HepG2 (cell line): ENCODE results near the gene TRAP1.

ENCODE experiments used
- CBFB ChIP-seq: sonication (generic); formaldehyde crosslinking; IDR thresholded peaks from 2 replicates; pipeline ENCODE4 v1.4.0; 2020; ENCODE audit warnings: missing genetic modification reagents
- EP300 ChIP-seq, 3 experiments: sonication (generic) in 1 of 3; formaldehyde crosslinking in 1 of 3; IDR thresholded peaks; 2 replicates each; pipeline versions ENCODE4 v1.5.1 to v1.6.1; 2011 to 2020; ENCODE audit warnings: low read depth in 2 of 3, low read length in 2 of 3, borderline replicate concordance in 1 of 3, improper control_type of control experiment in 1 of 3, mild to moderate bottlenecking in 1 of 3, missing genetic modification reagents in 1 of 3, moderate library complexity in 1 of 3
- EZH2 ChIP-seq: conservative IDR thresholded peaks from 2 replicates; pipeline ENCODE4 v1.6.1; 2012; ENCODE audit warnings: mild to moderate bottlenecking, low read depth, low read length, moderate library complexity
- FOXJ3 ChIP-seq: sonication (generic); formaldehyde crosslinking; IDR thresholded peaks from 2 replicates; pipeline ENCODE4 v1.4.0; 2020; ENCODE audit warnings: missing genetic modification reagents, mild to moderate bottlenecking, borderline replicate concordance
- JUN ChIP-seq: sonication (generic); formaldehyde crosslinking; IDR thresholded peaks from 2 replicates; pipeline ENCODE4 v1.4.0; 2020; ENCODE audit warnings: mild to moderate bottlenecking, missing genetic modification reagents
- SETDB1 ChIP-seq: sonication (generic); formaldehyde crosslinking; IDR thresholded peaks from 2 replicates; pipeline ENCODE4 v1.5.1; 2020; ENCODE audit warnings: missing genetic modification reagents, mild to moderate bottlenecking, borderline replicate concordance
- TAF1 ChIP-seq: sonication (generic); formaldehyde crosslinking; IDR thresholded peaks from 2 replicates; pipeline ENCODE4 v1.4.0; 2020; ENCODE audit warnings: missing genetic modification reagents
- TBX3 ChIP-seq: fragments of 450-650 bp; IDR thresholded peaks from 2 replicates; pipeline ENCODE4 v1.6.1; 2017; ENCODE audit warnings: antibody characterized with exemption, mild to moderate bottlenecking, inconsistent platforms, borderline replicate concordance
- ZFP36L1 ChIP-seq: sonication (generic); formaldehyde crosslinking; IDR thresholded peaks from 2 replicates; pipeline ENCODE4 v1.8.0; 2022; ENCODE audit warnings: mild to moderate bottlenecking, missing genetic modification reagents, moderate library complexity
- TF ChIP-seq, protein P1 (sequence below): sonication (generic); formaldehyde crosslinking; IDR thresholded peaks from 2 replicates; pipeline ENCODE4 v1.5.0; 2020; ENCODE audit warnings: mild to moderate bottlenecking, missing genetic modification reagents, moderate library complexity
- TF ChIP-seq, protein P2 (sequence below), 2 experiments: fragments of 450-650 bp in 1 of 2; sonication (generic) in 1 of 2; formaldehyde crosslinking in 1 of 2; IDR thresholded peaks; 2 replicates each; pipeline versions ENCODE4 v1.6.1 to v1.8.0; 2016 to 2022; ENCODE audit warnings: antibody characterized with exemption in 1 of 2, mild to moderate bottlenecking in 1 of 2, missing genetic modification reagents in 1 of 2
- TF ChIP-seq, protein P3 (sequence below): sonication (generic); formaldehyde crosslinking; IDR thresholded peaks from 2 replicates; pipeline ENCODE4 v1.5.0; 2020; ENCODE audit warnings: missing genetic modification reagents
- TF ChIP-seq, protein P4 (sequence below): sonication (generic); formaldehyde crosslinking; IDR thresholded peaks from 2 replicates; pipeline ENCODE4 v1.4.0; 2020; ENCODE audit warnings: missing genetic modification reagents, borderline replicate concordance
- TF ChIP-seq, protein P5 (sequence below): sonication (generic); formaldehyde crosslinking; IDR thresholded peaks from 2 replicates; pipeline ENCODE4 v1.8.1; 2022; ENCODE audit warnings: low read depth, mild to moderate bottlenecking, missing genetic modification reagents

DNA sequence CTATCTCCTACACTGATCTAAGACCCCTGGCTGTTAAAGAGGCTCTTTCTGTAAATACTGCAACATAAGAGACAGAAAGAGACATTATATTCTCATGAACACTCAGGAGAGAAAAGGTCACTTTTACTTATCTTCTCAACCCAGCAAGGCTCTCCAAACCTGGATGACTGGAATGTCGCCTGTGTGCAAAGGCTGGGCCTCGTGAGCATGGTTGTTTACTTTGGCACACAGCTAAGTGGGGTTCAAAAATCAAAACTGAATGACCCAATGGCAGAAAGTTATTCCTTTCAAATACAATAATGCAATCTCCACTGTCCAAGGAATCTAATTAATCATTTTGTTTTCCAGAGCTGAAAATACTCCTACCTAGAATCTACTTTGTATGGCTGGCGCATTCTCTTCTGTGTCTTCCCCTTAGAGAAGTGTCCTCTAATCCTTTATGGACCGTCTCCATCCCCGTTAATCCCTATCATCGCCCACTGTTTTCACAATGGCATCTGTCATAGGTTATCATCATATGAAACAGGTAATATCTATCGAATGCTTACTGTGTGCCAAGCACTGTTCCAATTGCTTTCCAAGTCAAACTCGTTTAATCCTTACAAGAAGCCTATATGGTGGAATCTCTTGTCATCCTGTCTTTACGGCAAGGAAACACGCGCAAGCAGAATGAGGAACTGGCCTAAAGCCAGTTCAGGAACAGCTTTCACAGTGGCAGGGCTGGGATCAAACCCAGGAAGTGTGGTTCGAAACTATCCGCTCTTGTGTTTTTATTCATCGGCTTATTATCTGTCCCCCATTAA is 107.2 kb downstream of the TRAP1 start:
- TF ChIP-seq, protein P1, sequence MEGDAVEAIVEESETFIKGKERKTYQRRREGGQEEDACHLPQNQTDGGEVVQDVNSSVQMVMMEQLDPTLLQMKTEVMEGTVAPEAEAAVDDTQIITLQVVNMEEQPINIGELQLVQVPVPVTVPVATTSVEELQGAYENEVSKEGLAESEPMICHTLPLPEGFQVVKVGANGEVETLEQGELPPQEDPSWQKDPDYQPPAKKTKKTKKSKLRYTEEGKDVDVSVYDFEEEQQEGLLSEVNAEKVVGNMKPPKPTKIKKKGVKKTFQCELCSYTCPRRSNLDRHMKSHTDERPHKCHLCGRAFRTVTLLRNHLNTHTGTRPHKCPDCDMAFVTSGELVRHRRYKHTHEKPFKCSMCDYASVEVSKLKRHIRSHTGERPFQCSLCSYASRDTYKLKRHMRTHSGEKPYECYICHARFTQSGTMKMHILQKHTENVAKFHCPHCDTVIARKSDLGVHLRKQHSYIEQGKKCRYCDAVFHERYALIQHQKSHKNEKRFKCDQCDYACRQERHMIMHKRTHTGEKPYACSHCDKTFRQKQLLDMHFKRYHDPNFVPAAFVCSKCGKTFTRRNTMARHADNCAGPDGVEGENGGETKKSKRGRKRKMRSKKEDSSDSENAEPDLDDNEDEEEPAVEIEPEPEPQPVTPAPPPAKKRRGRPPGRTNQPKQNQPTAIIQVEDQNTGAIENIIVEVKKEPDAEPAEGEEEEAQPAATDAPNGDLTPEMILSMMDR (CRISPR knock-in tag), result no peak
- TF ChIP-seq EZH2 (no peak), EP300 (IDR thresholded peaks at IDR 0.05; ENCODE audit: low read depth in 2 of 2, low read length in 2 of 2) (peak in 1 of 2 experiments; percentile 63; a peak in 1 of 4 replicates), EP300 (CRISPR knock-in tag; IDR thresholded peaks at IDR 0.05; ENCODE audit: borderline replicate concordance) (no peak), FOXJ3 (0 out of 2 replicates have a peak, but pooled peaks have one; percentile 26), SETDB1 (CRISPR knock-in tag) (no peak), ZFP36L1 (no peak), CBFB (no peak), TAF1 (CRISPR knock-in tag) (no peak), TBX3 (no peak), JUN (CRISPR knock-in tag) (no peak)
- TF ChIP-seq, protein P2, sequence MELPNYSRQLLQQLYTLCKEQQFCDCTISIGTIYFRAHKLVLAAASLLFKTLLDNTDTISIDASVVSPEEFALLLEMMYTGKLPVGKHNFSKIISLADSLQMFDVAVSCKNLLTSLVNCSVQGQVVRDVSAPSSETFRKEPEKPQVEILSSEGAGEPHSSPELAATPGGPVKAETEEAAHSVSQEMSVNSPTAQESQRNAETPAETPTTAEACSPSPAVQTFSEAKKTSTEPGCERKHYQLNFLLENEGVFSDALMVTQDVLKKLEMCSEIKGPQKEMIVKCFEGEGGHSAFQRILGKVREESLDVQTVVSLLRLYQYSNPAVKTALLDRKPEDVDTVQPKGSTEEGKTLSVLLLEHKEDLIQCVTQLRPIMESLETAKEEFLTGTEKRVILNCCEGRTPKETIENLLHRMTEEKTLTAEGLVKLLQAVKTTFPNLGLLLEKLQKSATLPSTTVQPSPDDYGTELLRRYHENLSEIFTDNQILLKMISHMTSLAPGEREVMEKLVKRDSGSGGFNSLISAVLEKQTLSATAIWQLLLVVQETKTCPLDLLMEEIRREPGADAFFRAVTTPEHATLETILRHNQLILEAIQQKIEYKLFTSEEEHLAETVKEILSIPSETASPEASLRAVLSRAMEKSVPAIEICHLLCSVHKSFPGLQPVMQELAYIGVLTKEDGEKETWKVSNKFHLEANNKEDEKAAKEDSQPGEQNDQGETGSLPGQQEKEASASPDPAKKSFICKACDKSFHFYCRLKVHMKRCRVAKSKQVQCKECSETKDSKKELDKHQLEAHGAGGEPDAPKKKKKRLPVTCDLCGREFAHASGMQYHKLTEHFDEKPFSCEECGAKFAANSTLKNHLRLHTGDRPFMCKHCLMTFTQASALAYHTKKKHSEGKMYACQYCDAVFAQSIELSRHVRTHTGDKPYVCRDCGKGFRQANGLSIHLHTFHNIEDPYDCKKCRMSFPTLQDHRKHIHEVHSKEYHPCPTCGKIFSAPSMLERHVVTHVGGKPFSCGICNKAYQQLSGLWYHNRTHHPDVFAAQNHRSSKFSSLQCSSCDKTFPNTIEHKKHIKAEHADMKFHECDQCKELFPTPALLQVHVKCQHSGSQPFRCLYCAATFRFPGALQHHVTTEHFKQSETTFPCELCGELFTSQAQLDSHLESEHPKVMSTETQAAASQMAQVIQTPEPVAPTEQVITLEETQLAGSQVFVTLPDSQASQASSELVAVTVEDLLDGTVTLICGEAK (IDR thresholded peaks at IDR 0.05), result no peak
- TF ChIP-seq, protein P2 (CRISPR knock-in tag; IDR thresholded peaks at IDR 0.05), result no peak
- TF ChIP-seq, protein P3, sequence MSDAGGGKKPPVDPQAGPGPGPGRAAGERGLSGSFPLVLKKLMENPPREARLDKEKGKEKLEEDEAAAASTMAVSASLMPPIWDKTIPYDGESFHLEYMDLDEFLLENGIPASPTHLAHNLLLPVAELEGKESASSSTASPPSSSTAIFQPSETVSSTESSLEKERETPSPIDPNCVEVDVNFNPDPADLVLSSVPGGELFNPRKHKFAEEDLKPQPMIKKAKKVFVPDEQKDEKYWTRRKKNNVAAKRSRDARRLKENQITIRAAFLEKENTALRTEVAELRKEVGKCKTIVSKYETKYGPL (CRISPR knock-in tag), result 0 out of 2 replicates have a peak, but pooled peaks have one; percentile 23
- TF ChIP-seq, protein P4, sequence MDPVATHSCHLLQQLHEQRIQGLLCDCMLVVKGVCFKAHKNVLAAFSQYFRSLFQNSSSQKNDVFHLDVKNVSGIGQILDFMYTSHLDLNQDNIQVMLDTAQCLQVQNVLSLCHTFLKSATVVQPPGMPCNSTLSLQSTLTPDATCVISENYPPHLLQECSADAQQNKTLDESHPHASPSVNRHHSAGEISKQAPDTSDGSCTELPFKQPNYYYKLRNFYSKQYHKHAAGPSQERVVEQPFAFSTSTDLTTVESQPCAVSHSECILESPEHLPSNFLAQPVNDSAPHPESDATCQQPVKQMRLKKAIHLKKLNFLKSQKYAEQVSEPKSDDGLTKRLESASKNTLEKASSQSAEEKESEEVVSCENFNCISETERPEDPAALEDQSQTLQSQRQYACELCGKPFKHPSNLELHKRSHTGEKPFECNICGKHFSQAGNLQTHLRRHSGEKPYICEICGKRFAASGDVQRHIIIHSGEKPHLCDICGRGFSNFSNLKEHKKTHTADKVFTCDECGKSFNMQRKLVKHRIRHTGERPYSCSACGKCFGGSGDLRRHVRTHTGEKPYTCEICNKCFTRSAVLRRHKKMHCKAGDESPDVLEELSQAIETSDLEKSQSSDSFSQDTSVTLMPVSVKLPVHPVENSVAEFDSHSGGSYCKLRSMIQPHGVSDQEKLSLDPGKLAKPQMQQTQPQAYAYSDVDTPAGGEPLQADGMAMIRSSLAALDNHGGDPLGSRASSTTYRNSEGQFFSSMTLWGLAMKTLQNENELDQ (CRISPR knock-in tag), result no peak
- TF ChIP-seq, protein P5, sequence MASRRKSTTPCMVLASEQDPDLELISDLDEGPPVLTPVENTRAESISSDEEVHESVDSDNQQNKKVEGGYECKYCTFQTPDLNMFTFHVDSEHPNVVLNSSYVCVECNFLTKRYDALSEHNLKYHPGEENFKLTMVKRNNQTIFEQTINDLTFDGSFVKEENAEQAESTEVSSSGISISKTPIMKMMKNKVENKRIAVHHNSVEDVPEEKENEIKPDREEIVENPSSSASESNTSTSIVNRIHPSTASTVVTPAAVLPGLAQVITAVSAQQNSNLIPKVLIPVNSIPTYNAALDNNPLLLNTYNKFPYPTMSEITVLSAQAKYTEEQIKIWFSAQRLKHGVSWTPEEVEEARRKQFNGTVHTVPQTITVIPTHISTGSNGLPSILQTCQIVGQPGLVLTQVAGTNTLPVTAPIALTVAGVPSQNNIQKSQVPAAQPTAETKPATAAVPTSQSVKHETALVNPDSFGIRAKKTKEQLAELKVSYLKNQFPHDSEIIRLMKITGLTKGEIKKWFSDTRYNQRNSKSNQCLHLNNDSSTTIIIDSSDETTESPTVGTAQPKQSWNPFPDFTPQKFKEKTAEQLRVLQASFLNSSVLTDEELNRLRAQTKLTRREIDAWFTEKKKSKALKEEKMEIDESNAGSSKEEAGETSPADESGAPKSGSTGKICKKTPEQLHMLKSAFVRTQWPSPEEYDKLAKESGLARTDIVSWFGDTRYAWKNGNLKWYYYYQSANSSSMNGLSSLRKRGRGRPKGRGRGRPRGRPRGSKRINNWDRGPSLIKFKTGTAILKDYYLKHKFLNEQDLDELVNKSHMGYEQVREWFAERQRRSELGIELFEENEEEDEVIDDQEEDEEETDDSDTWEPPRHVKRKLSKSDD (CRISPR knock-in tag), result no peak
